Stimulated activated CD8-positive, alpha-beta memory T cell treated with anti-CD3 and anti-CD28 coated beads, Interleukin-4, amount 100 ng/mL, for 24 hours (primary cell): ENCODE data around the gene NLGN1.
"Not testable (repeated sequence)": the region's sequence is repeated elsewhere in the genome, so short reads cannot be mapped to it uniquely, and the experiment has no call there.

ENCODE experiments used
- DNase-seq: peaks from one replicate; pipeline ENCODE4 v3.0.0-alpha.2; 2020; ENCODE audit warnings: low read depth

NLGN1 gene

DNA sequence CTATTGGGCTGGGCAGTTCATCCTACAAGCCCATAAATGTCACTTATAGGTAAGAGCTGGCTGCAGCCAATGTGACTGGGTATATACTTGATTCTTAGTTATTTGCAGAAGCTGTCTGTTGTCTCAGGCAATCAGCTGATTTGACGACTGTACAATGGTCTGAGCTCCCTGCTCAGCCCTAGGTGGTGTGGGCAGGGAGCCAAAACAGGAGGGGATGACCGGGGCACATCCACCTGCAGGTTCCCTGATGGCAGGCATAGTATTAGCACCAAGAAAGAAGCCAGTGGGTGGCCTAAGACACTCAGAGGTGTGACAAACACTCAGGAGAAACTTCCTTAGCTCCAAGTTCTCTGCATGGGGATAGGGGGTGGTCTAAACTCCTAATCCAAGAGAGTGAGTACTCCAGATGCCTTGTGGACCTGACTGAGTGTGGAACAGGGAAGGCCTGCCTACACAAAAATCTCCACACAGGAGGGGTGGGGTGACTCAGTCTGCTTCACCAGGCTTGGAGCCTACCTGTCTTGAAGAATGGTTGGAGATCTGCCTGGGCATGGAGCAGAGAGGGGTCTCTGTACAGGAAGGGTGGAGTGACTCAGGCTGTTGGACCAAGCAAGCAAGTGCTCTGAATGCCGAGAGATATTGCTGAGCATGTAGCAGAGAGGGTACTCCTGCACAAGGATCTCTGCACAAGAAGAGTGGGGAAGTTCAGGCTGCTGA, 771.2 kb downstream of the NLGN1 start:
- DNase-seq: no peak

- DNase-seq: no peak
Observed at GRCh38 chr3:174169736-174170135, 772.2 kb downstream of the NLGN1 start.

DNA sequence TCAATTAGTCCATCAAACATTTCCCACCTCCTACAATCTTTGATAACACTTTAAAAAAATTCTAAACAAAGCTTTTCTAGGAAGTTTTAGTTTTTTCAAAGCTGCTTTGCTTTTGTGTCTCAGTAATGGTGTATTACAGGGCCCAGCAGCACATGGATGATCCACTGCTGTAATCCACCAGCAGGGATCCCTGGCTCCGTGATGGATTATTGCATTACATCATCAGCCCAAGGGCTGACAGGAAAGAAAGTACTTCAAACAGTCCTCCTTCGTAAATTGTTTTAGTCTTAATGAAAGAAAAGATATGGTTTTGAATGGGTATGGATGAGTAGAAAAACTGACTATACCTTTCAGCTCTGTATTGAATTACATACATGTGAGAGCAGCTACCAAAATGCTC, 772.7 kb downstream of the NLGN1 start:
- no peak for DNase-seq

GRCh38 chr3:174186377-174186989, 788.9 kb downstream of the NLGN1 start:
- no peak for DNase-seq

GRCh38 chr3:174191380-174191779, 793.8 kb downstream of the NLGN1 start:
- DNase-seq: no peak

GRCh38 chr3:174191895-174192294, 794.4 kb downstream of the NLGN1 start:
- no peak for DNase-seq

DNA sequence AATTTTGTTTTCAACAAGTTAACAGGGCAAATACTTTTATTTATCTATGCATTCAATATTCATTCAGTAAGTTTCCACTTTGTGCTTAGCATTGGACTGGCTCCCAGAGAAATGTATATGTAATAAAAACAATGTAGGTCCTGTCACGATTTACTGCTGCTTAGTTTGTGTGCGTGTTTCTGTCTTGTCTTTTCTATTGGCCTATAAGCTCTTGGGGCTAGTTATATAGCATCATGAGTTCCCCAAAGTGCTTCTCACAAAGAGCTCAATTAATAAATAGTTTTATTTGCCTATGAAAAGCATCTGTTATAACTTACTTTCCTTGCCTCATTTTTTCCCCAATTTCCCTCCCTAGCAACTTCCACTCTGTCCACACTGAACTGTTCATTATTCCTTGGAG, 794.9 kb downstream of the NLGN1 start:
- DNase-seq: no peak

GRCh38 chr3:174193604-174194003, 796.1 kb downstream of the NLGN1 start:
- no peak for DNase-seq

- DNase-seq: no peak
Observed at GRCh38 chr3:174197416-174197815, 799.9 kb downstream of the NLGN1 start.

- no peak for DNase-seq
Observed at GRCh38 chr3:174198199-174198598, 800.7 kb downstream of the NLGN1 start.

GRCh38 chr3:174199696-174200095, 802.2 kb downstream of the NLGN1 start:
- DNase-seq: no peak

DNA sequence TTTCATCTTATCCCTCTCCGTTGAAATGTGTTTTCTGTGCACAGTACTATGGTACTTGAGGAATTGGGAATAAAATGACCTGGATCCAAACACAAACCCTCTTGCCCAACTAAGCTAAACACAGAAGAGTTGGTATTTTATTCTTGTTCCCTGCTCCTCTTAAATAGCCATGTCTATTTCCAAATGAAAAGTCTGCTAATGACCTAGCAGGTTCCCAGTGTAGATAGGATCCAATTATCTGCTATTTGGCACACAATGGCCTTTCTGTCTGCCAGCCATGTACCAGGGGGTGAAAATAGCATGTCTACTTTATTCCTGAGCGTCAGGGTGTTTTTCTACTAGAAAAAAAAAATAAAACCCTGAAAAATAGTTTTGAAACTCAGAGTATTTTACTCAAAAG, 804.6 kb downstream of the NLGN1 start:
- DNase-seq: no peak

- DNase-seq: no peak
Observed at GRCh38 chr3:174202561-174202960, 805.0 kb downstream of the NLGN1 start.

GRCh38 chr3:174204765-174205164, 807.2 kb downstream of the NLGN1 start:
- DNase-seq: no peak

- DNase-seq: no peak
Observed at GRCh38 chr3:174206607-174207192, 809.2 kb downstream of the NLGN1 start.

- DNase-seq: no peak
Observed at GRCh38 chr3:174208161-174208560, 810.6 kb downstream of the NLGN1 start.

DNA sequence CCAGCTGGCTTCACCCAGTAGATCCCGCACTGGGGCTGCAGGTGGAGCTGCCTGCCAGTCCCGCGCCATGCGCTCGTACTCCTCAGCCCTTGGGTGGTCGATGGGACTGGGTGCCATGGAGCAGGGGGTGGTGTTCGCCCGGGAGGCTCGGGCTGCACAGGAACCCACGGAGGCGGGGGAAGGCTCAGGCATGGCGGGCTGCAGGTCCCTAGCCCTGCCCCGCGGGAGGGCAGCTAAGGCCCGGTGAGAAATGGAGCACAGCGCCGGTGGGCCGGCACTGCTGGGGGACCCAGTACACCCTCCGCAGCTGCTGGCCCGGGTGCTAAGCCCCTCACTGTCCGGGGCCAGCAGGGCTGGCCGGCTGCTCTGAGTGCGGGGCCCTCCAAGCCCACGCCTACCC, 814.4 kb downstream of the NLGN1 start:
- not testable (repeated sequence) for DNase-seq

GRCh38 chr3:174215456-174215855, 817.9 kb downstream of the NLGN1 start:
- no peak for DNase-seq

- no peak for DNase-seq
Observed at GRCh38 chr3:174216019-174216418, 818.5 kb downstream of the NLGN1 start.

- DNase-seq: no peak
Observed at GRCh38 chr3:174216946-174217718, 819.6 kb downstream of the NLGN1 start.

DNA sequence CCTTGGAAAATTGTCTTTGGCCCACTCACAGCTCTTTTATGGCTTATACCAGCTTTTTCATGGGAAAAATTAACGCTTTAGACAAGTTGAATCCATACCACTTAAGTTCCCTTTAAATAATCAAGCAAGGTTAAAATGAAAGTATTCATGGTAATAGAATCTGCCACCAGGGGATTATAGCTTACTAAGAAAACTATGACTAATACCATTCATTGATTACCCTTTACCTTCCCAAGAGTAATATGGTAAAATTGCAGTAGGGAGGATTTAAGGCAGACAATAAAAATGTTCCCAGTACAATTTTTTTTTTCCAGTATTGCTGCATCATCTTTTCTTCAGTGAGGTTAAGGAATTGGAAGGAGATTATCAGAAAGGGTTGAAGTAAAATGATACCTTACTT, 820.5 kb downstream of the NLGN1 start:
- no peak for DNase-seq

- no peak for DNase-seq
Observed at GRCh38 chr3:174219738-174220137, 822.2 kb downstream of the NLGN1 start.
